Adipocyte (in vitro differentiated cells): ENCODE results near the gene MOCS3.
A peak's percentile ranks its signal among the peaks of the same experiment; 100 is the strongest.

Experiments used
- DNase-seq: peaks from one replicate; pipeline ENCODE4 v3.0.0-alpha.2; 2015; ENCODE audit warnings: low read depth
- H3K27me3 ChIP-seq: replicated peaks from 2 replicates; pipeline ENCODE4 v1.7.0; 2013; ENCODE audit warnings: mild to moderate bottlenecking, low read length, moderate library complexity; ENCODE audit not compliant: control insufficient read depth, insufficient read depth
- H3K36me3 ChIP-seq: 2 replicates; pipeline ENCODE4 v1.7.0; 2013; ENCODE audit warnings: low read length, mild to moderate bottlenecking, moderate library complexity; ENCODE audit not compliant: control insufficient read depth, insufficient read depth, severe bottlenecking
- H3K4me1 ChIP-seq: 2 replicates; pipeline ENCODE4 v1.7.0; 2013; ENCODE audit warnings: mild to moderate bottlenecking, low read length, moderate library complexity; ENCODE audit not compliant: control insufficient read depth, insufficient read depth
- H3K4me3 ChIP-seq: 2 replicates; pipeline ENCODE4 v1.7.0; 2013; ENCODE audit warnings: mild to moderate bottlenecking, low read length, moderate library complexity
- H3K9ac ChIP-seq: 2 replicates; pipeline ENCODE4 v1.7.0; 2013; ENCODE audit warnings: mild to moderate bottlenecking, low read length, moderate library complexity
- H3K9me3 ChIP-seq: 2 replicates; pipeline ENCODE4 v1.7.0; 2013; ENCODE audit warnings: mild to moderate bottlenecking, low read length, moderate library complexity; ENCODE audit not compliant: control insufficient read depth

The MOCS3 gene

GRCh38 chr20:50991076-50991475, 32.5 kb downstream of the MOCS3 start:
- Histone ChIP-seq H3K27me3 (no peaks in the 10 kb centered on the region), H3K9ac (no peak overlapping the region), H3K36me3 (no peaks in the 10 kb centered on the region), H3K9me3 (no peaks in the 10 kb centered on the region), H3K4me1 (no peaks in the 10 kb centered on the region), H3K4me3 (no peak overlapping the region)
- DNase-seq = no peak

GRCh38 chr20:50992336-50992732, 33.7 kb downstream of the MOCS3 start:
- no peak overlapping the region for H3K9ac ChIP-seq
- H3K36me3 ChIP-seq = no peaks in the 10 kb centered on the region
- H3K4me3 ChIP-seq = no peak overlapping the region
- no peak for DNase-seq
- peaks cover 6% of the 10 kb centered on the region for H3K27me3 ChIP-seq
- no peaks in the 10 kb centered on the region for H3K9me3 ChIP-seq
- peaks cover 6% of the 10 kb centered on the region for H3K4me1 ChIP-seq

- no peaks in the 10 kb centered on the region for H3K36me3 ChIP-seq
- peak; percentile 62 for DNase-seq
- H3K4me3 ChIP-seq = no peak overlapping the region
- peaks cover 11% of the 10 kb centered on the region for H3K27me3 ChIP-seq
- H3K4me1 ChIP-seq = peaks cover 11% of the 10 kb centered on the region
- no peak overlapping the region for H3K9ac ChIP-seq
- H3K9me3 ChIP-seq = no peaks in the 10 kb centered on the region
Observed at GRCh38 chr20:50992733-50993457, 34.3 kb downstream of the MOCS3 start.

- Histone ChIP-seq H3K36me3 (no peaks in the 10 kb centered on the region), H3K4me3 (no peak overlapping the region), H3K9ac (no peak overlapping the region), H3K4me1 (peaks cover 11% of the 10 kb centered on the region), H3K9me3 (no peaks in the 10 kb centered on the region), H3K27me3 (peaks cover 16% of the 10 kb centered on the region)
- DNase-seq = no peak
Observed at GRCh38 chr20:50993876-50994275, 35.3 kb downstream of the MOCS3 start.

GRCh38 chr20:50995506-50995905, 36.9 kb downstream of the MOCS3 start:
- no peak overlapping the region for H3K4me3 ChIP-seq
- peak; percentile 46 for DNase-seq

GRCh38 chr20:50996901-50997865, 38.6 kb downstream of the MOCS3 start:
- DNase-seq = no peak
- Histone ChIP-seq H3K36me3 (no peaks in the 10 kb centered on the region), H3K4me1 (peaks cover 11% of the 10 kb centered on the region), H3K4me3 (no peak overlapping the region), H3K9ac (no peak overlapping the region), H3K27me3 (peaks cover 39% of the 10 kb centered on the region), H3K9me3 (no peaks in the 10 kb centered on the region)

More at GRCh38 chr20:50995506-50995905, 36.9 kb downstream of the MOCS3 start:
- no peaks in the 10 kb centered on the region for H3K36me3 ChIP-seq
- H3K4me1 ChIP-seq = peaks cover 11% of the 10 kb centered on the region
- H3K27me3 ChIP-seq = peaks cover 24% of the 10 kb centered on the region
- H3K9me3 ChIP-seq = no peaks in the 10 kb centered on the region
- H3K9ac ChIP-seq = no peak overlapping the region

- no peak overlapping the region for H3K9ac ChIP-seq
- no peak overlapping the region for H3K4me3 ChIP-seq
- no peak for DNase-seq
- no peaks in the 10 kb centered on the region for H3K9me3 ChIP-seq
- peaks cover 41% of the 10 kb centered on the region for H3K27me3 ChIP-seq
- no peaks in the 10 kb centered on the region for H3K36me3 ChIP-seq
- peaks cover 11% of the 10 kb centered on the region for H3K4me1 ChIP-seq
Observed at GRCh38 chr20:50999355-50999754, 40.7 kb downstream of the MOCS3 start.

- peaks cover 11% of the 10 kb centered on the region for H3K4me1 ChIP-seq
- H3K4me3 ChIP-seq = no peak overlapping the region
- no peak overlapping the region for H3K9ac ChIP-seq
- peaks cover 41% of the 10 kb centered on the region for H3K27me3 ChIP-seq
- no peaks in the 10 kb centered on the region for H3K9me3 ChIP-seq
- no peak for DNase-seq
- H3K36me3 ChIP-seq = no peaks in the 10 kb centered on the region
Observed at GRCh38 chr20:51001430-51002265, 43.0 kb downstream of the MOCS3 start.

GRCh38 chr20:51002633-51003032, 44.0 kb downstream of the MOCS3 start:
- Histone ChIP-seq H3K36me3 (no peaks in the 10 kb centered on the region), H3K4me1 (peaks cover 3% of the 10 kb centered on the region), H3K9me3 (no peaks in the 10 kb centered on the region), H3K27me3 (peaks cover 32% of the 10 kb centered on the region), H3K9ac (no peak overlapping the region), H3K4me3 (no peak overlapping the region)
- DNase-seq = no peak

GRCh38 chr20:51003753-51004152, 45.1 kb downstream of the MOCS3 start:
- Histone ChIP-seq H3K9me3 (no peaks in the 10 kb centered on the region), H3K4me3 (no peak overlapping the region), H3K4me1 (no peaks in the 10 kb centered on the region), H3K36me3 (no peaks in the 10 kb centered on the region), H3K27me3 (peaks cover 27% of the 10 kb centered on the region), H3K9ac (no peak overlapping the region)
- no peak for DNase-seq

GRCh38 chr20:51004305-51004727, 45.7 kb downstream of the MOCS3 start:
- Histone ChIP-seq H3K4me3 (no peak overlapping the region), H3K4me1 (no peaks in the 10 kb centered on the region), H3K9me3 (no peaks in the 10 kb centered on the region), H3K27me3 (peaks cover 21% of the 10 kb centered on the region), H3K9ac (no peak overlapping the region), H3K36me3 (no peaks in the 10 kb centered on the region)
- no peak for DNase-seq
